ENCODE data around the gene CALU.

Gene CALU

DNA sequence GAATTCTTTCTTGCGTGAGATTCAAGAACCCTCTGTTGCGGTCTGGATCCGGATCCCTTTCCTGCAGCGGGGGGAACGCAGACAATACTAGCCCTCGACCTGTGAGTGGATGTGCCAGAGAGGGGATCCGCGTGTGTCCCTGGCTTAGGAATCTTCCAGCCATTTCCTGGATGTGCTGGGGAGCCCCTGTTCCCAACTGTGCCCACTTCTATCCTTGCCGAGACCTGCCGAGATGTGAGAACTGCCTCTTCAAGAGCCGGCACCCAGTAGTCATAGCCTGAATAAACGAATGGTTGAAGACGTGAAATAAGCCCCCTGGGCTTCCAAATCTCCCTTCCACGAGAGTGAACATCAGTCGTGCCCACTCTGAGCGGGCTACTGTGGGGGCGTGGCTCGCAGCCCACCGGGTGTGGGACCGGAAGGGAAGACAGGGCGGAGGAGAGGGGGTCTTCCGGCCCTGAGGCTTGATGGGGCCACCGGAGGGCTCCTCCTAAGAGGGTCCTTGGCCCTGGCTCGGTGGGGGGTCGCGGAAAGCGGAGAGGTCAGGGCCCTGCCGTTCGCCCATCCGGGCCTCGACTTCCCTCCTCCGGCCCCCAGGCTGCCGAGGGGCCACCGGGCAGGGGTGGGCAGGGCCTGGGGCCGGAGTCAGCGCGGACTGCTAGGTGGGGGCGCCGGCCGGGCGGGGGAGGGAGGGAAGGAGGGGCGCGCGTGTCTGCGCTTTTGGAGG is 51.3 kb downstream of the CALU start:
- no peak for FAIRE-seq

GRCh38 chr7:128791121-128791971 is 52.2 kb downstream of the CALU start, which contains the start of gene CCDC136:
TSS of gene CCDC136 (plus strand) at chr7:128791968. CDS start at chr7:128792412, 444 bp downstream.
- no peak for FAIRE-seq

- FAIRE-seq = no peak
These were observed 52.8 kb downstream of the CALU start for GRCh38 chr7:128791972-128792327.

DNA sequence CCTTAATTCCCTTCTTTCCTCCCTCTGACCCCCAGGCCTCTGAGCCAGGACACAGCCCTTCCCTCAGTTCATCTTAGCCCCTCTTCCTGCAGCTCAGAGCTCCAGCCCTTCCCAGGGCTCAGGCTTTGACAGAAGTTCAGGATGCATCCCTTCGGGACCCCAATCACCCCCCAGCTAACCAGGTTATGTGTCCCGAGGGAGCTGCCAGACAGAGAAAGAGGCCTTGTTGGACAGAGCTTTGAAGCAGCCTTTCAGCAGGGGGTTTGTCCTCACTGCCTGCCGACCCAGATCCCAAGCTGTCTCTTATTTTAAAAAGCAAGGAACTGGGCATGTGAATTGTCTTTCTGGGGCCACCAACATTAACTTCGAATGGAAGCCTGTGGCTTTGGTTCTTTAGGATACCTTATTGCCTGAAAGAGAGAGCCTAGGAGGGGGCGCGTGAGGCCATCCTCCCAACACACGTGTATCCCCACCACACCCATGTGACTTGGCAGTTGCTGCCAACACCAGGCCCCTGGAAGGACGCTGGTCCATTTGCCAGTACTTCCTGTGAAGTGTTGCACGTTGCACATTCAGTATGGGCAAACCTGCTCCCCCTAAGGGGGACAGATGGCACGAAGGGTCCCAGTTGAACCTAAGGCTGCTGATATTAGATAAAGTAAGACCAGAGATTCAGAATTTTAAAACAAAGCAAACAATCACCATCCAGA is 53.5 kb downstream of the CALU start:
- no peak for FAIRE-seq

- FAIRE-seq = no peak
These were observed 54.0 kb downstream of the CALU start for GRCh38 chr7:128793181-128793547.

- FAIRE-seq = no peak
These were observed 54.9 kb downstream of the CALU start for GRCh38 chr7:128794020-128794419.

- no peak for FAIRE-seq
These were observed 55.3 kb downstream of the CALU start for GRCh38 chr7:128794436-128794835.

DNA sequence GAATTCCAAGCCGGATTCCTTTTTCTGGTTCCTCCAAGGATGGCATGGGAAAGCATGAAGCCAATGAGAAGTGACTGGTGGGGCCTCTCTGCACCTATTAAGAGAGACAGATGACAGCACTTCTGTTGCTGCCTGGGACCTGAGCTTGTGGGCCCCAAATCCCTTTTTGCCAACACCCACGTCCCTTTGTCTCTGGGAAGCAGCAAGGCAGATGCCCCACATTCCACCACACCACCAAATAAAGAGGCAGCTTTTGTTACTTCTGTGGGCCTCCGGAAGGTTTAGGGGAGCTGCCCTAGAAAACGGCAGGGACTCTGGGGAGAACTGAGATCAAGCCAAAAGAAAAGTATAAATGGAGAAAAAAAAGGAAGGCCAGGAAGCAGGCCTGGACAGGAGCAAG is 56.0 kb downstream of the CALU start:
- no peak for FAIRE-seq

DNA sequence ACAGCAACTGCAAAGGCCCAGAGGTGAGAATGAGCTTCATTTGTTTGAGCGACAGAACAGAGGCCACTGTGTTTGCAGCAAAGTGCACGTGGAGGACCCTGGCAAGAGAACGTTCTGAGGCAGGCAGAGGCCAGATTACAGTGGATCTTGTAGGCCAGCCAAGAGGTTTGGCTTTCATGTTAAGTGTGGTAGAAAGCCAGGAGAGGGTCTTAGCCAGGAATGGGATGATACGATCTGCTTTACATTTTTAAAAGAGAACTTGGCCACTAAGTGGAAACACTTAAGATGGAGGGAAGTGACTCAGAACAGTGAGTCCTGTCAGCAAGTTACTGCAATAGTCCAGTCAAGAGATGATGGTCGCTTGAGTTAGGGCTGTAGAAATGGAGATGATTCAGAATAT is 57.2 kb downstream of the CALU start:
- no peak for FAIRE-seq

- FAIRE-seq = no peak
These were observed 60.3 kb downstream of the CALU start for GRCh38 chr7:128799451-128799850.

- FAIRE-seq = no peak
These were observed 61.4 kb downstream of the CALU start for GRCh38 chr7:128800567-128800966.

GRCh38 chr7:128801003-128801402 is 61.8 kb downstream of the CALU start:
- FAIRE-seq = no peak

GRCh38 chr7:128801667-128802418 is 62.7 kb downstream of the CALU start:
- FAIRE-seq = no peak

DNA sequence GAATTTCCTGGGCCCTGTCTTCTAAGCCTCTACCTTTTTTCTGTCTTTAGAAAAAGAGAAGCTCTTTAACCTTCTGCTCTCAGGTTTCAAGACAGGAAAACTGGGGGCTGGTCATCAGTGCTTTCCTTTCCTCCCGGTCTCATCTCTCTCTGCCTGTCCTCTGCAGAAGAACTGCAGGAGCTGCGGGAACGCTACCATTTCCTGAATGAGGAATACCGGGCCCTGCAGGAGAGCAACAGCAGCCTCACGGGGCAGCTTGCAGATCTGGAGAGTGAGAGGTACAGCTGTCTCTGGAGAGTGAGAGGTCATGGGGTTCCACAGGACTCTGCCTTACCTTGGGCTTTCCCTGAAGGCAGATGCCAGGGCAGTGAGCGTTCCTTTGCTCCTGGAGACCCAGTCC is 65.3 kb downstream of the CALU start:
- FAIRE-seq = no peak

DNA sequence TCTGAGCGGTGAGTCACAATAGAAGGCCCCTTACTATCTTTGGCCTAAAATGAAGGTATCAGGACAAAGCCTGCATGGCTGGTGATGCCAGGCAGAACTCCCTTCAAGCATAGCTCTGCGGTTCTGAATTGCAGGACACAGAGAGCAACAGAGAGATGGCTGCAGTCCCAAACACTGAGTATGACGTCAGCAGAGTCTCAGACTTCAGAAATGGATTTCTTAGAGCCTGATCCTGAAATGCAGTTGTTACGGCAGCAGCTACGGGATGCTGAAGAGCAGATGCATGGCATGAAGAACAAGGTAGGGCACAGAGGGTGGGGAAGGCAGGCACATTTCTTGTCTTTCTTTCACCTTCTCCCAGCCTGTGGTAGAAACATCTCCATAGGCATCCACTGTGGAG is 66.1 kb downstream of the CALU start:
- no peak for FAIRE-seq

DNA sequence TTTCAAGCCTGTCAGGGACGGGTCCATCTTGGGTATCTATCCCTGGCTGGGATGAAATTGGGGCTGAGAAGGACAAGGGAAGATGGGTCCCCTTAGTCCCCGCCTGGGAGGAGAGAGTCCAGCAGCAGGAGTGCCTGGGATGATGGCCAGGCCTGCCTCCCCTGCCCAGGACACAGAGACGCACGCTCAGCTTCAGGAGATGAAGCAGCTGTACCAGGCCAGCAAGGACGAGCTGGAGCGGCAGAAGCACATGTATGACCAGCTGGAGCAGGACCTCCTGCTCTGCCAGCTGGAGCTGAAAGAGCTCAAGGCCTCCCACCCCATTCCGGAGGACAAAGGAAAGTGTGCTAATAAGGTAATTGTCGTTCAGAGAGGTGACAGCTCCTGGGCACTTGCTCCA is 68.0 kb downstream of the CALU start:
- FAIRE-seq = no peak

GRCh38 chr7:128809363-128809762 is 70.2 kb downstream of the CALU start:
- no peak for FAIRE-seq

DNA sequence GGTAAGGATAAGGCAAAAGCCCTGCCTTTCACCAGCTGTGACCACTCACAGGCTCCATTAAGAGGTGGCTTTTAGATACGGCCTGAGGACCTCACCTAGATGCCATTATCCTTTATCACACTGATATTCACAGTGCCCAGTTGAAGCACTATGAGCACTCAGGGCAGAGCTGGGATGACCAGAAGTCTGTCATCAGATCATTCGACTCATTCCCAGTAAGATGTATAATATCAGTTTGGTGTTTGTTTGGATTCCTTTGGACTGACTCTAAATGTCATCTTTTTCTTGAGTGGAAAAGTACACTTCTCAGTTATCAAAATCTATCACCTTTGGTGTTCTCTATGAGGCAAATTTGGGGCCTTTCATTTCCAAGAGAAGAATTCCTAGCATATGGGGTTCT is 71.3 kb downstream of the CALU start:
- FAIRE-seq = no peak

- FAIRE-seq = no peak
These were observed 71.8 kb downstream of the CALU start for GRCh38 chr7:128810997-128811396.

DNA sequence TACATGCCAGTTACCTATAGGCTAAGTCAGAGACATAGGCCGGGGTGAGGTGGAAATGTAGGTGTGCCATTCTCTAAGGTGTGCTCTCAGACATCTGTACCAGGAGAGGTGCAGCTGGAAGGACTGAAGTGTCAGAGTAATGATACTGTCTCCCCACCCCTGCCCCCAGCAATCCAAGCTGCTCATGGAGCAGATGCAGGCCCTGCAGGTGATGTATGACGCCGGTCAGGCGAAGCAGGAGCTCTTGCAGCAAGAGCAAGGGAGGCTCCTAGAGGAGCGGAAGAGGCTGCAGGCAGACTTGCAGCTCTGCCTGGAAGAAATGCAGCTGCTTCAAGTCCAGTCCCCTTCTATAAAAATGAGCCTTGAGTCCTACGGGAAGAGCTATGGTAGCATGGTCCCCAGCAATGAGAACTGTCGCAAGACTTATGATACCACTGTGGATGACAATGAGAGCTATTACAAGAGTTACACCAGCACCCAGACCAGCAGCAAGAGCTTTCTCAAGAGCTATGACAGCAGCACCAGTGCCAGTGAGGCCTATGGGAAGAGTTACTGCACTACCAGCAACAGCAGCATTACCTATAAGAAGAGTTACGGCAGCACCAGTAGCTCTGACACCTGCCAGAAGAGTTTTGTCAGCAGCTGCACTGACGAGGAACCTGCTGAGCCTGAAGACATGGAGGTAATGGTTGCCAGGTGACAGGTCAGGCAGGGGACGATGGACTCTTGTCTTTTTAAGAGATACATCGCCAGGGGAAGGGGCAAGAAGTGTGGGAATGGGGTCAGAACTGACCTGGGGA is 72.7 kb downstream of the CALU start:
- FAIRE-seq = no peak

DNA sequence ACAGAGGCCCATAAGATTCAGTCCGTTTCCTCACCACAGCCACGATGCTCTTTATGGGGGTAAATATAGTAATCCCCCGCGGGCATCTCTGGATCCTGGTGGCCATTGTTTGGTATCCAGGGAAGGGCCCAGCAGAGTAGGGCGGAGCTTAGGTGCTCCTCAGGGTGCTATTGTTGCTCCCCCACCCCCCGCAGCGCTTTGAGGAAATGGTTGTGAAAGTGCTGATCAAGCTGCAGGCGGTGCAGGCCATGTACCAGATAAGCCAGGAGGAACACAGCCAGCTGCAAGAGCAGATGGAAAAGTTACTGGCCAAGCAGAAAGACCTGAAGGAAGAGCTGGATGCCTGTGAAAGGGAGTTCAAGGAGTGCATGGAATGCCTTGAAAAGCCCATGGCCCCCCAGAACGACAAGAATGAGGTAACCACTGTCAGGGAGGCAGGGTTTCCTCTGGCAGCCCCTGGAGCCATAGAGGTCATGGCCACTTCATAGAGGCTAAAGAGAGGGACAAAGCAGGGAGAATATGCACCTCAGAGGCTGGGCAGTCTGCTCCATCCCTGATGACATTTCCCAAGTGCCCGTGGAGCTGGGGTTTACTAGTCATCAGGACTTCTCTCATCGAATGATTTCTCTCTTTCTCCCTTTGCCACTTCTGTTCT is 73.5 kb downstream of the CALU start:
- FAIRE-seq = no peak
